Body of pancreas (tissue), 4 donors: Measurements from ENCODE around the gene IFFO2. TPM values are rescaled to one million over a fixed set of nuclear protein-coding genes. Genes with fewer than 3 reads are reported as not detected.

Experiments
- ATAC-seq: fragments of 150-250 bp; one replicate; pipeline ENCODE4 v1.9.1; 2016
- DNase-seq, 4 donors: peaks; one replicate each; pipeline ENCODE4 v3.0.0-alpha.2; 2019
- H3K27ac ChIP-seq, 4 donors: fragments of 200-600 bp; sonication (generic); 1 replicate in 3 of 4; 2 replicates in 1 of 4; pipeline versions ENCODE4 v1.5.1 to v1.6.1; 2016 to 2019; ENCODE audit warnings: mild to moderate bottlenecking in 1 of 4, mixed read lengths in 1 of 4, moderate library complexity in 1 of 4
- H3K27me3 ChIP-seq, 2 donors: fragments of 200-600 bp; sonication (generic); one replicate each; pipeline ENCODE4 v1.6.0; 2016; ENCODE audit warnings: mild to moderate bottlenecking in 1 of 2
- H3K36me3 ChIP-seq, 2 donors: fragments of 200-600 bp; sonication (generic); replicated peaks in 1 of 2; 2 replicates each; pipeline ENCODE4 v1.5.1; 2016; ENCODE audit warnings: low read depth in 2 of 2; ENCODE audit not compliant: insufficient read depth in 1 of 2
- H3K4me1 ChIP-seq: fragments of 200-600 bp; sonication (generic); one replicate; pipeline ENCODE4 v1.6.0; 2016
- H3K4me3 ChIP-seq, 2 donors: fragments of 200-600 bp; sonication (generic); 1 replicate in 1 of 2; 2 replicates in 1 of 2; pipeline ENCODE4 v1.5.1; 2016 to 2019
- H3K9me3 ChIP-seq, 3 donors: fragments of 200-600 bp; sonication (generic); 1 replicate in 2 of 3; 2 replicates in 1 of 3; pipeline ENCODE4 v1.5.1; 2016
- POLR2A ChIP-seq, 3 donors: fragments of 450-650 bp; IDR thresholded peaks; one replicate each; pipeline ENCODE4 v1.6.1; 2016; ENCODE audit warnings: antibody characterized with exemption in 3 of 3, mild to moderate bottlenecking in 2 of 3
- WGBS, 2 donors: methylation state at CpG; one replicate each; pipeline ENCODE4 v1.1.5; 2017; 5-methylcytosine and 5-hydroxymethylcytosine counted together
- intact Hi-C: fragments of 100-400 bp; cut with DNase I; formaldehyde crosslinking; loops from one replicate; pipeline ENCODE4 v1.15.1; 2023
- total RNA-seq, 2 donors: library from RNA; depleted of rRNA; stranded (reverse); fragments of >200 nt; gene quantifications; one replicate each; pipeline ENCODE4 v1.1.0, GENCODE V29; 2016
- TF ChIP-seq, protein P1 (sequence below), 7 experiments: fragments of 450-650 bp in 4 of 7; fragments of 200-600 bp in 3 of 7; sonication (generic) in 3 of 7; IDR thresholded peaks; one replicate each; pipeline ENCODE4 v1.5.1; 2016 to 2019; ENCODE audit warnings: antibody characterized with exemption in 7 of 7

Gene IFFO2
- total RNA-seq, 2 donors from 2014 or later, result 23.1 to 219 TPM

DNA sequence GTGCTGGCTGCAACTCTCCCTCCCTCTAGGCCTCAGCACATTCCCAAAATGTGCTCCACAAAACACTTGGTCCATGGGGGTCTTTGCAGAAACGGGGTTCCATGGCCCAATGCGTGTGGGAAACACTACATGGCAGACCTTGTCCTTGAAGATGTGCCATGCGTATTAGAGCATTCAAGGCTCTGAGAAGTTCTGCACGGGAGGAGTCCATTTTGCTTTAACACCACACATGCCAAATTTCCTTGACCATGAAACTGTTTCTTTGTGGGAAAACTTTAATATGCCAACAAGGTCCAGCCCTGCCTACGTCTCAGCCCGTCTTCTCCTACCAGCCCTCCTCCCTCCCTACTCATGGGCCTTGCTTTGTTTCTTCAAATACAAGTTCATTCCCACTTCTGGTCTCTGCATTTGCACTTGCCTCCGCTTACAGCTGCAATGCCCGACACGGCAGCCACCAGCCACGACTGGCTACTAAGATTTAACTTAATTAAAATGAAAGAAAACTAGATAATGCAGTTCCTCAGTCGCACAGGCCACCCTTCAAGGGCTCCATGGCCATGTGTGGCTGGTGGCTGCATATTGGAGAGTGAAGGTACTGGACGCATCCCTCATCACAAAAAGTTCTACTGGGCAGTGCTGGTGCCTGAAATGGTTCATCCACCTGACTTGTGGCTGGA is 77.8 kb downstream of the IFFO2 start:
- WGBS, 2 donors, result 77 to 79% methylated on average over 12 of the region's 12 CpGs
- ATAC-seq, result no peak
- TF ChIP-seq POLR2A (IDR thresholded peaks at IDR 0.05), result no peak
- TF ChIP-seq, protein P1, sequence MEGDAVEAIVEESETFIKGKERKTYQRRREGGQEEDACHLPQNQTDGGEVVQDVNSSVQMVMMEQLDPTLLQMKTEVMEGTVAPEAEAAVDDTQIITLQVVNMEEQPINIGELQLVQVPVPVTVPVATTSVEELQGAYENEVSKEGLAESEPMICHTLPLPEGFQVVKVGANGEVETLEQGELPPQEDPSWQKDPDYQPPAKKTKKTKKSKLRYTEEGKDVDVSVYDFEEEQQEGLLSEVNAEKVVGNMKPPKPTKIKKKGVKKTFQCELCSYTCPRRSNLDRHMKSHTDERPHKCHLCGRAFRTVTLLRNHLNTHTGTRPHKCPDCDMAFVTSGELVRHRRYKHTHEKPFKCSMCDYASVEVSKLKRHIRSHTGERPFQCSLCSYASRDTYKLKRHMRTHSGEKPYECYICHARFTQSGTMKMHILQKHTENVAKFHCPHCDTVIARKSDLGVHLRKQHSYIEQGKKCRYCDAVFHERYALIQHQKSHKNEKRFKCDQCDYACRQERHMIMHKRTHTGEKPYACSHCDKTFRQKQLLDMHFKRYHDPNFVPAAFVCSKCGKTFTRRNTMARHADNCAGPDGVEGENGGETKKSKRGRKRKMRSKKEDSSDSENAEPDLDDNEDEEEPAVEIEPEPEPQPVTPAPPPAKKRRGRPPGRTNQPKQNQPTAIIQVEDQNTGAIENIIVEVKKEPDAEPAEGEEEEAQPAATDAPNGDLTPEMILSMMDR (IDR thresholded peaks at IDR 0.05), result no peak
- H3K4me1 ChIP-seq, result no peaks in the 10 kb centered on the region
- no peak overlapping the region for H3K4me3 ChIP-seq
- H3K27ac ChIP-seq, result no peak overlapping the region
- H3K36me3 ChIP-seq, result no peaks in the 10 kb centered on the region
- DNase-seq, result no peak
- intact Hi-C loops, result loop anchor here (5.0 kb wide), 1 partner anchor 281 kb away; no protein-coding TSS in a partner anchor
- H3K9me3 ChIP-seq, result no peaks in the 10 kb centered on the region
- H3K27me3 ChIP-seq, result no peaks in the 10 kb centered on the region

DNA sequence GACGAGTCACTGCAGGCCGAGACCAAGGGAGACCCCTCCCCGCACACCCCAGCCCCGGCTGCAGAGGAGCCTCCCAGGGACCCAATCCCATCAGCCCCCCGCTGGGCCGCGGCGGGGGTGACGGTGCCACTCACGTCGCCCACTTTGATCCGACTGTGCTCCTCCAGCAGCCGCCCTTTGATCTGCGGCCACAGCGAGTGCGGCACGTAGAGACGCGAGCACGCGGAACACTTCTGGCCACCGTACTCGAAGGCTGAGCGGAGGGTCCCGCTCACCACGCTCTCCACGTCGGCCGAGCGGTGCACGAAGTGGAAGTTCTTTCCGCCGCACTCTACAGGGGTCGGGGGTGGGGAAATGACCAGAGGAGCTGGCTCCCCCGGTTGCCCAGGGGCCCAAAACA is 79.2 kb downstream of the IFFO2 start:
- no peaks in the 10 kb centered on the region for H3K27me3 ChIP-seq
- intact Hi-C loops, result loop anchor here (5.0 kb wide), 1 partner anchor 280 kb away; no protein-coding TSS in a partner anchor
- 84 to 89% methylated on average over 17 to 34 of the region's 35 CpGs for WGBS, 2 donors
- H3K36me3 ChIP-seq, result no peaks in the 10 kb centered on the region
- TF ChIP-seq POLR2A (IDR thresholded peaks at IDR 0.05), result no peak
- TF ChIP-seq, protein P1 (IDR thresholded peaks at IDR 0.05), result no peak
- H3K4me3 ChIP-seq, result no peak overlapping the region
- no peak overlapping the region for H3K27ac ChIP-seq
- no peaks in the 10 kb centered on the region for H3K4me1 ChIP-seq
- DNase-seq (no peak), ATAC-seq (no peak)
- H3K9me3 ChIP-seq, result no peaks in the 10 kb centered on the region

DNA sequence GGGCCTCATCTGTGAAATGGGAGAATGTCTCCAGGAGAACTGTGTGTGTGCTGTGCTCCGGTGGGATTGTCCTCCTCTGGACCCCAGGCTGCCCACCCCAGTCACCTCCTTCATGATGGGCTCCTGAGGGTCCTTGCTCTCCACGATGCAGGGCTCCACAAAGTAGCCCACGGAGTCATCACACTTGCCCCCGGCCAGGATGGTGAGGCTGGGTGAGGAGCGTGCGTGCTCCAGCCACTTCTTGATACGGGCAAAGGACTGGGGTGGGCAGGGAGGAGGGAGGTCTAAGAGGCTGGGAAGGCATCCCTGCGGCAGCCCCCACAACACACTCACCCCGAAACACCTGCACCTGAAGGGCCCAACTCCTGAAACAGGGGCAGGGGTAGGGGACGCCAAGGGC is 80.3 kb downstream of the IFFO2 start:
- Histone ChIP-seq H3K27me3 (no peaks in the 10 kb centered on the region), H3K4me3 (no peak overlapping the region), H3K4me1 (no peaks in the 10 kb centered on the region), H3K36me3 (no peaks in the 10 kb centered on the region), H3K27ac (no peak overlapping the region), H3K9me3 (no peaks in the 10 kb centered on the region)
- intact Hi-C loops, result loop anchor here (5.0 kb wide), 1 partner anchor 279 kb away; no protein-coding TSS in a partner anchor
- ATAC-seq (no peak), DNase-seq (no peak)
- TF ChIP-seq, protein P1 (IDR thresholded peaks at IDR 0.05), result no peak
- no peak for TF ChIP-seq POLR2A (IDR thresholded peaks at IDR 0.05)
- WGBS, 2 donors, result 87 to 93% methylated on average over 8 to 10 of the region's 10 CpGs

DNA sequence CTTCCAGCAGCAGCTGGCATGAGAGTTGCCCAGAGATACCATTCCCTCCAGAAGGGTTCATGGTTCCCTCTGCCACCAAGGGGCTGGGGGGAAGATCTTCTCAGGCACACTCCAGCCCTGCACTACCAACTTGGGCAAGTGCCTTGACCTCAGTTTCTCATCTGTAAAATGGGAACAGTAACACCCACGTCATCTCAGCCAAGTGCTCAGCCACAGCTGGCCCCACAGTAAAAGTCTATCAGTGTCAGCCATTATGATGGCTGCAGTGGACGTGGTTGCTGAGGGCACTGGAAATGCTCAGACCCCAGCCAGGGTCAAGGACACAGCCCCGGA is 80.7 kb downstream of the IFFO2 start:
- H3K36me3 ChIP-seq, result no peaks in the 10 kb centered on the region
- TF ChIP-seq, protein P1 (IDR thresholded peaks at IDR 0.05), result no peak
- no peak for TF ChIP-seq POLR2A (IDR thresholded peaks at IDR 0.05)
- ATAC-seq, result no peak
- 68 to 76% methylated on average over 3 of the region's 3 CpGs for WGBS, 2 donors
- H3K9me3 ChIP-seq, result no peaks in the 10 kb centered on the region
- H3K4me1 ChIP-seq, result no peaks in the 10 kb centered on the region
- H3K4me3 ChIP-seq, result no peak overlapping the region
- intact Hi-C loops, result loop anchor here (5.0 kb wide), 1 partner anchor 278 kb away; no protein-coding TSS in a partner anchor
- no peaks in the 10 kb centered on the region for H3K27me3 ChIP-seq
- no peak overlapping the region for H3K27ac ChIP-seq
- no peak for DNase-seq
